Central memory CD8-positive, alpha-beta T cell (primary cell): ENCODE results near the gene CIZ1.

ENCODE experiments used
- ATAC-seq: fragments of 150-1000 bp; cut with Tn5 transposase; replicated peaks from 2 replicates; pipeline ENCODE4 v1.10.0; 2022; ENCODE audit warnings: mild to moderate bottlenecking, moderate FRiP score, moderate number of reproducible peaks; ENCODE audit not compliant: poor library complexity, severe bottlenecking; ENCODE audit errors: extremely low read depth
- DNase-seq, 2 donors: peaks; one replicate each; pipeline ENCODE4 v3.0.0; 2021; ENCODE audit warnings: low spot score in 2 of 2
- H3K27ac Mint-ChIP-seq: one replicate; pipeline ENCODE4 v1.8.0; 2022; ENCODE audit warnings: low read depth, mild to moderate bottlenecking, moderate library complexity, mixed read lengths
- H3K27me3 Mint-ChIP-seq: one replicate; pipeline ENCODE4 v1.8.0; 2022; ENCODE audit warnings: mixed read lengths
- H3K36me3 Mint-ChIP-seq: one replicate; pipeline ENCODE4 v1.8.0; 2022; ENCODE audit warnings: mild to moderate bottlenecking, moderate library complexity, mixed read lengths; ENCODE audit not compliant: insufficient read depth
- H3K4me1 Mint-ChIP-seq: one replicate; pipeline ENCODE4 v1.8.0; 2022; ENCODE audit warnings: mixed read lengths
- H3K4me3 Mint-ChIP-seq: one replicate; pipeline ENCODE4 v1.8.0; 2022; ENCODE audit warnings: mild to moderate bottlenecking, moderate library complexity, mixed read lengths
- H3K9me3 Mint-ChIP-seq: one replicate; pipeline ENCODE4 v1.8.0; 2022; ENCODE audit warnings: mixed read lengths

CIZ1 gene

DNA sequence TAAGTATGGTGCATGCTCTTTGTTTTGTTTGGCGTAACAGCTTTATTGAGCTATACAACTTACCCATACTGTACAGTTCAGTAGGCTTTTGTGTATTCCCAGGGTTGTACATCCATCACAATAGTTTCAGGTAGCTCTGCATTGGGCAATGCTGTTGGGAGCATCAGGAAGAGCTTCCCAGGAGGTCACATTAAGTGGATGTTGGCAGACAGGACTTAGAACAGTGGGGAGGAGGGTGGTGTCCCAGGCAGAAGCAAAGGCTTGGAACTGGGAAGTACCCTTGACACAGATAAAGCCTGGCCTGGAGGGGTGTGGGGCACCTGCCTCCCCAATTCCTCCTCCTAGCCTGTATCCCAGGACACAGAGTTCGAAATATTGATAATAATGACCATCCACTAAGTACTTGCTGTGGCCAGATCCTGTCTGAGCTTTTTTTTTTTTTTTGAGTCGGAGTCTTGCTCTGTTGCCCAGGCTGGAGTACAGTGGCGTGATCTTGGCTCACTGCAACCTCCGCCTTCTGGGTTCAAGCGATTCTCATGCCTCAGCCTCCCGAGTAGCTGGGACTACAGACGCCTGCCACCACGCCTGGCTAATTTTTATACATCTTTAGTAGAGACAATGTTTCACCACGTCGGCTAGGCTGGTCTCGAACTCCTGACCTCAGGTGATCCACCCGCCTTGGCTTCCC lies 30.0 kb downstream of the CIZ1 start:
- H3K27me3 Mint-ChIP-seq: no peaks in the 10 kb centered on the region
- no peak for ATAC-seq
- H3K9me3 Mint-ChIP-seq: no peaks in the 10 kb centered on the region
- H3K36me3 Mint-ChIP-seq: peaks cover 11% of the 10 kb centered on the region
- no peak for DNase-seq
- H3K4me1 Mint-ChIP-seq: peaks cover 23% of the 10 kb centered on the region
- H3K27ac Mint-ChIP-seq: no peak overlapping the region
- peak overlapping the region; percentile 79 for H3K4me3 Mint-ChIP-seq

DNA sequence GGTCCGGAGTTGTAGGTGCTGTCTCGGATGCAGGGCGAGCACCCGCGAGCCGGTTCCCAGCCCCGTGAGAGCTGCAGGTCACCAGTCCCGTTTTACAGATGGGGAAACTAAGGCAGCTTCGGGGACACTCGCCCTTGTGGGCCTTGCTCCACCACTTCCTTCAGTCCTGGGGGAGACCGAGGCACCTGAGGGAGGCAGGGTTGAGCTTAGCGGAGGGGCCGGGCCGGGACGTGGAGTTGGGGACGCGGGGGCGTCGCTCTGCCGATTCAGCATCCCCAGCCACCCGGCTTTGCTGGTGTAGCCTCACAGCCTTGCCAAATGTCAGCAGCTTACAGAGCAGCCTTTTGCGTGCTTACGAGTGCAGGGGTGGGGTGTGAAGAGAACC lies 30.8 kb downstream of the CIZ1 start:
- Mint-ChIP-seq H3K9me3 (no peaks in the 10 kb centered on the region), H3K27me3 (no peaks in the 10 kb centered on the region), H3K27ac (no peak overlapping the region), H3K36me3 (peaks cover 8% of the 10 kb centered on the region), H3K4me3 (peak overlapping the region; percentile 79), H3K4me1 (peaks cover 23% of the 10 kb centered on the region)
- ATAC-seq: peak; percentile 35
- DNase-seq: no peak

DNA sequence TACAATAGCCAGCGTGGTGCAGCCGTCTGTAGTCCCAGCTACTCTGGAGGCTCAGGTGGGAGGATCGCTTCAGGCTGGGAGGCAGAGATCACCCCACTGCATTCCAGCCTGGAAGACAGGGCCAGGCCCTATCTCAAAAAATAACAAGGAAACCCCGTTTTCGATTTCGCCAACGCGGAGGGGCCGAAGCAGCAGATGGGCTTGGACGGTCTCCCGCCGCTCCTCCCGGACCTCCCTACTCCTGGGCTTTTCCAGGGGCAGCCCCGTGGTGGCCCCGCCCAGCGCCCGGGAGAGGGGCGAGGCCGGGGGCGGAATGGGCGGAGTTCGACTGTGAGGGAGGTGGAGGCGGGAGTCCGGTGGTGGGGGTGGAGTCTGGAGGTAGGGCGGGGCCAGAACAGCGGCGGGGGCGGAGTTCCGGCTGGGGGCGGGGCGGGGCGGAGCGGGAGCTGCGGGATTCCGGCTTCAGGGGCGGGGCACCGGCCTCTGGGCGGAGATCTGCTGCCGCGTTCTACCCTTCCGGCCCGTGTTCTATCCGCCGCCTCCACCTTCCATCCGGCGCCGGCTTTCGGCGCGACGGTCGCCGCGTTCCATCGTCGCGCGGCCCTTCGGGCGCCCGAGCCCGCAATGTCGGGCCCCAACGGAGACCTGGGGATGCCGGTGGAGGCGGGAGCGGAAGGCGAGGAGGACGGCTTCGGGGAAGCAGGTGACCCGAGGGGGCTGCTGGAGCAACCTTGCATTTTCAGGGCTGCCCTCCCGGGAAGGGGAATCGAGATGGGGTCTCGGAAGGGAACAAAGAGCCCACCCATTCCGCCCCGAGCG lies 31.4 kb downstream of the CIZ1 start, which contains the start of gene BBLN:
Gene BBLN (plus strand): TSS at position 482 of the 819 bp plus-strand sequence. CDS start 143 bp downstream, at position 625.
- Mint-ChIP-seq H3K4me3 (peak within 1 kb of the TSS; percentile 79), H3K27me3 (no peaks in the 10 kb centered on the region), H3K36me3 (peaks cover 6% of the 10 kb centered on the region), H3K4me1 (peaks cover 23% of the 10 kb centered on the region), H3K27ac (peak within 1 kb of the TSS; percentile 53), H3K9me3 (no peaks in the 10 kb centered on the region)
- DNase-seq (peak; percentile 74 to 84), ATAC-seq (peak; percentile 83)

DNA sequence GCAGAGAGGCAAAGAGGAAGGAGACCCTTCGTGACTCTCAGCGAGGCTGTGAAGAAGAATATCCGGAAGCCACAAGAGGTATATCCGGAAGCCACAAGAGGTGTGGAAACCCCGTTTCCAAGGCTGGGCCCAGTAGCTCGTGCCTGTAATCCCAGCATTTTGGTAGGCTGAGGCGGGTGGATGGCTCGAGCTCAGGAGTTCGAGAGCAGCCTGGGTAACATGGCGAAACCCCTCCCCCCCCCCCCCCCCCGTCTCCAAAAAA lies 31.9 kb downstream of the CIZ1 start:
- Mint-ChIP-seq H3K9me3 (no peaks in the 10 kb centered on the region), H3K4me1 (peaks cover 23% of the 10 kb centered on the region), H3K36me3 (peaks cover 3% of the 10 kb centered on the region), H3K27me3 (no peaks in the 10 kb centered on the region), H3K4me3 (peak overlapping the region; percentile 79), H3K27ac (peak overlapping the region; percentile 53)
- peak; percentile 60 for ATAC-seq
- DNase-seq: peak; percentile 27 to 31

DNA sequence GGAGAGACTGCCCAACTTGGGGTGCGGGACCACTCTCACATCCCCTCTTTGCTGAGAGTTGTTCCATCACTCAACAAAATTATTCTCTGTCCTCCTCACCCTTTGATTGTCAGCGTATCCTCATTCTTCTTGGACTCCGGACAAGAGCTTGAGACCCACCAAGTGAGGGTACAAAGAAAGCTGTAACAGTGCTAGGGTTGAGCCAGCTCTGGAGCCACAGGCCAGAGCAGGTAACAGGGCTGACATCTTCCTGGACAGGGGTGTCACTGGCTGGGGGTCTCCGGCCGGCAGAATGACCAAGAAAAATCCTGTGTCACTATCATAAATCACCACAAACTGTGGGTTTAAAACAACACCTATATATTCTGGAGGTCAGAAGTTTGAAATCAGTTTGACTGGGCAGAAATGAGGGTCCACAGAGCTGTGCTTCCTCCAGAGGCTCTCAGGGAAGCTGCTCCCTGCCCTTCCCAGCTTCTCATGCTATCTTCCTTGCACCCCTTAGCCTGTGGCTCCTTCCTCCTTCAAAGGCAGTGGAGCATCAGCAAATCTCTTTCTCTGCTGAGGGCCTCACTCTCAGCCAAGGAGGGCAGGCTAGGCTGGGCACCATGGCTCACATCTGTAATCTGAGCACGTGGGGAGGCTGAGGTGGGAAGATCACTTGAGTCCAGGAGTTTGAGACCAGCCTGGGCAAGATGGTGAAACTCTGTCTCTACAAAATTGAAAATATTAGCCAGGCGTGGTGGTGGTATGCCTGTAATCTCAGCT lies 35.5 kb downstream of the CIZ1 start:
- peaks cover 1% of the 10 kb centered on the region for H3K36me3 Mint-ChIP-seq
- no peak for DNase-seq
- no peaks in the 10 kb centered on the region for H3K27me3 Mint-ChIP-seq
- no peak overlapping the region for H3K27ac Mint-ChIP-seq
- peaks cover 9% of the 10 kb centered on the region for H3K4me1 Mint-ChIP-seq
- H3K9me3 Mint-ChIP-seq: no peaks in the 10 kb centered on the region
- ATAC-seq: no peak
- H3K4me3 Mint-ChIP-seq: no peak overlapping the region

DNA sequence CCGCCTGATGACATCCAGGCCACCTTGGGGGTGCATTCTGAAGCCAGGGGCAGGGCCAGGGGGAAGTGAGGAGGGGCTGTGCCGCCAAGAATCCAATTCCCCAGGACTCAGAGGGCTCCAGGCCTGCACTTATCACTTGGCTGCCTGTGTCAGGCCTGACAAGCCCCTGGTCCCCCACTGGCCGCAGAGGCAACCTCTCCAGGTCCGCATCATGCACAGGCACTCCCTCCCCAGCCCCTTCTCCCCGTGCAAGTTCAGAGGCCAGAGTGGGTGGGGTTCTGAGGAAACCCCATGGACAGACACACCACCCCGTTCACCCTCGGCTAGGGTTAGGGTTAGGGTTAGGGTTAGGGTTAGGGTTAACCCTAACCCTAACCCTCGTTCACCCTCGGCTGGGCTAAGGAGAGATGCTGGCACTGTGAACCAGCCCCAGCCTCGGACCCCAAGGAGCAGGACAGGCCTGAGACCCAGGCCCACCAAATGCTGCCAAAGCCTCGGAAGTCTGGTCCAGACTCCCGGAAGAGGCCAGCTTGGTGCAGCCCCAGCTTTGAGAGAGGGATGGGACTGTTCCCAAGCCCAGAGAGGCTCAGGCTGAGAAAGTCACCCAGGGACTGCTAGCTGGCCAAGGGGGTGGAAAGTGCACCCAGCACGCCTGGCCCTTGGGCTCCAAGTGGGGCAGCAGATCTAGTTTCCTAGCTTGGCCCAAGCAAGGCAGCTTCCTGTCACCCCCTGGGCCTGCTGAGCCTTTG lies 37.3 kb downstream of the CIZ1 start:
- Mint-ChIP-seq H3K9me3 (no peaks in the 10 kb centered on the region), H3K36me3 (peaks cover 1% of the 10 kb centered on the region), H3K4me3 (no peak overlapping the region), H3K4me1 (peaks cover under 1% of the 10 kb centered on the region), H3K27me3 (no peaks in the 10 kb centered on the region), H3K27ac (no peak overlapping the region)
- DNase-seq (no peak), ATAC-seq (no peak)

DNA sequence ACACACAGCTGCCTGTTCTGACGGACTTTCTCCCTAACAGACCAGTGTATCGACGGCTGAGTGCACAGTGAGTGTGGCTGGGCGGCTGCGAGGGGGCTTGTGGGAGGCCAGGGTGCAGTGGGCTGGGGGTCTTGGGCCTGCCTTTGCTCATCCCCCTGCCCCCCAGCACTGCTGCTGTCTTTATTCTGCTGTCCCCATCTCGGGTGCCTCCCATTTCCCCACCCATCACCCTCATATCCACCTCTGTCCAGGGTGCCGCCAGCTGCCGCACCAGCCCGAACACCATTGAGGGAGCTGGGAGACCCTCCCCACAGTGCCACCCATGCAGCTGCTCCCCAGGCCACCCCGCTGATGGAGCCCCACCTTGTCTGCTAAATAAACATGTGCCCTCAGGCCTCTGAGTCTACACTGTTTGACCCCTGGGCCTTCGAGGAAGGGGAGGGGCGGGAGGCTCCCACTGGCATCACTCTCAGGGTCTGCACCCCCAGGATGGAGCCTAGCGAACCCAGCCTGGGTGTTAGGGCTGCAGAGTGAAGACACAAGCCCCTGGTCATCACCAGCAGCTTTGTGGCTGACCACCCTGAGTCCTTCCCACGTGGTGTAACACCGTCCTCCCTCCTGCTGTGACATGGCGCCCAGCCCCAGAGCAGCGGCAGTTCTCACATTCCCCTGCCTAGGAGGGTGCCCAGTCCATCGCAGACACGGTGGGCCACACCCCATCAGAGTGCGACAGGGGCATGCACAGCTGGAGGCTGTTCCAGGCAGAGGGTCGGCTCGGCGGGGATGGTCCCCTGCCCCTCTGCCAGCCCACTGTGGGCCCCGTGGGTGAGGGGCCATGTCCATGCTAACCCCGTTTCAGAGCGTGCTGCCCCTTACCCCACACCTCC lies 38.1 kb downstream of the CIZ1 start:
- DNase-seq (no peak), ATAC-seq (no peak)
- Mint-ChIP-seq H3K27ac (no peak overlapping the region), H3K27me3 (no peaks in the 10 kb centered on the region), H3K36me3 (peaks cover 1% of the 10 kb centered on the region), H3K4me1 (no peaks in the 10 kb centered on the region), H3K4me3 (no peak overlapping the region), H3K9me3 (no peaks in the 10 kb centered on the region)

DNA sequence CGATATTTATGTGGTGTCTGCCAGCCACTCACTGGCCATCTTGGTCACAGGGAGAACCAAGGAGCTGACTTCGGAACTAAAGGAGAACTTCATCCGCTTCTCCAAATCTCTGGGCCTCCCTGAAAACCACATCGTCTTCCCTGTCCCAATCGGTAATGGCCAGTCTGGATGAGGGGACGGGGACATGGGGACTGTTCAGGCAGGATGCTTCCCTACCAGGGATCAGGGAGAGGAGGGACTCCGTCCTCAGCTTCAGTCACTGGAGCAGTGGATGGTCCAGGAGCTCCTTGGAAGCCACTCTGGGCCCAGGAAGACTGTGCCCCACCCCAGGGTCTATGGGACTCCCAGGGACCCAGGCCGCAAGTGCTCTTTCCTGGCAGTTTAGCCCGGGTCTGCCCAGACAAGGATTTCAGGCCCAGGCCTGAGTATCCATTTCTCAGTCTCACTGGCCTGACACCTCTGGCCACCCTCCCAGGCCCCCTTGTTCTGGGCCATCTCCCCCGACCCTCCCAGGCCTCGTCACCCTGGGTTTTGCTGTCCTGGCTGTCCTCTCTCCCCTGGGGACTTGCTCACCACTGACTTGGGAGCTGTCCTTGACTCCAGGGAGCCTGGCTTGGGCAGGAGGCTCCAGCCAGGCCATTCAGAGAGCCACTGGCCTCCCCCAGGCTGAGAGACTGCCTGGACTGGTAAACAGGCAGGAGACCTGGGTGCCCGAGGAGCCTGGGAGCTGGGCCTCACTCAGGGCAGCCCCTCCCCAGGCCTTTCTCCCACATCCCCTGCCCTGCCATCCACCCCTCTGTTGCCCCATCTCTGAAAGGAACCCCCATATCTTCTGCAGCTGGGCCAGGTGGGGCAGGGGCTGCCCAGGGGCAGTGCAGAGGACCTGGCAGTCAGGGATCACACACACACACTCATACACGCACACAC lies 39.0 kb downstream of the CIZ1 start:
- H3K9me3 Mint-ChIP-seq: no peaks in the 10 kb centered on the region
- ATAC-seq: no peak
- peaks cover 1% of the 10 kb centered on the region for H3K36me3 Mint-ChIP-seq
- DNase-seq: no peak
- no peak overlapping the region for H3K4me3 Mint-ChIP-seq
- H3K4me1 Mint-ChIP-seq: no peaks in the 10 kb centered on the region
- H3K27me3 Mint-ChIP-seq: no peaks in the 10 kb centered on the region
- no peak overlapping the region for H3K27ac Mint-ChIP-seq

DNA sequence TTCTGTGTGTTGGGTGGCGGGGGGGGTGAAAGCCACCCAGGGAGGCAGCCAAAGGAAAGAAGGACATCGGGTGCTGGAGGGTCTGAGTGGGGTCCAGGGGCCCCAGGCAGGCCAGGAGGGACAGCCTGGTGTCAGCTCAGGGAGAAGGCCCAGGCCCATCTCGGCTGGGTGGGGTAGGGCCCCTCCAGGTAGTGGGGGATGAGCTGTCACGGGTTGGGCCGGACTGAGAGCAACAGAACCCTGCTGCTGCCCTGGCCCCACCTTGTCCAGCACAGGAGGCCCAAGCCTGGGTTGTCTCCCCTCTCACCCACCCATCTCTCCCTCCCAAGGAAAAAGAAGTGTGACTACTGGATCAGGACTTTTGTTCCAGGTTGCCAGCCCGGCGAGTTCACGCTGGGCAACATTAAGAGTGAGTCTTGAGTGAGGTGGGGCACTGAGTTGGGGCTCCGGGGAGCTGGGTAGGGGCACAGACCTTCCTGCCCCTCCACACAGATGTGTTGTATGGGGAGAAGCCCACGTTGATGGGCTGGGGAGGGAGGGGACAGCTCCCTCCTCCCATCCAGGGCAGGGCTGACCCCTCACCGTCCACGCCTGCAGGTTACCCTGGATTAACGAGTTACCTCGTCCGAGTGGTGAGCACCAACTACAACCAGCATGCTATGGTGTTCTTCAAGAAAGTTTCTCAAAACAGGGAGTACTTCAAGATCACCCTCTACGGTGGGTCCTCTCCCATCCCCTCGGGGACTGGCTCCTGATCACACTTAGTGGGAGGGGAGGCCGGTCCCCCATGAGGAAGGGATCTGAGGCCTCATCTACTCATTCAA lies 39.9 kb downstream of the CIZ1 start:
- H3K27ac Mint-ChIP-seq: no peak overlapping the region
- no peak overlapping the region for H3K4me3 Mint-ChIP-seq
- no peaks in the 10 kb centered on the region for H3K9me3 Mint-ChIP-seq
- peaks cover 1% of the 10 kb centered on the region for H3K36me3 Mint-ChIP-seq
- H3K27me3 Mint-ChIP-seq: no peaks in the 10 kb centered on the region
- ATAC-seq: no peak
- no peak for DNase-seq
- H3K4me1 Mint-ChIP-seq: no peaks in the 10 kb centered on the region

DNA sequence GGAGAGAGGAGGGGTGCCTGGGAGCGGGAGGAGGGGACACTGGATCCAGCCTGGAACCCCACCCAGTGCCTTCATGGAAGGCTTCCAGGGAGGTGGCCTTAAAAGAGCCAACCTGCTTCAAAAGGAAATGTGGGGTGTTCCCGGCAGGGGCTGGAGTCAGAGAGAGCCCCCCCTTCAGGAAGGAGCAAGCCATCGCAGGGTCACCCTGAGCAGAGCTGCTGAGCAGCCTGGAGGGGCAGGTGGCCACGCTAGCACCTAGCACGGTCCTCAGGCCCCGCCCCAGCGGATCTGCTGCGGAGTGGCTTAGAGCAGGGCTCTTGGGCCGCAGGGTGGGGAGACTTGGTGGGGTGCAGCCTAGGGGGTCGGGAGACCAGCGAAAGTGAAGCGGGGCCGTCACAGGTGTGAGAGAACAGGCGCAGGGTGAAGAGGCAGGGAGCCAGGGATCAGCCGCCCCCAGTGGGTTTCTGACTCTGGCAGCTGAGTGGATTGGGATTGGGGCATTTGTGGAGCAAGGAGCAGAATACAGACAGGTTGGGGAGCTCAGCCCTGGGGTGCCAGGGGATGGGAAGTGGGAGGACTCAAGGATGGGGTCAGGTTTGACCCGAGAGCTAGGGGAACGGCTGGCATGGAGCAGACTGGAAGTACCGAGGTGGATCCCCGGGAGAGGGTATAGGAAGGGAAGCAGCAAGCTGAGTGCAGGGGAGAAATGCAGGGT lies 40.6 kb downstream of the CIZ1 start:
- ATAC-seq (no peak), DNase-seq (no peak)
- no peak overlapping the region for H3K27ac Mint-ChIP-seq
- H3K9me3 Mint-ChIP-seq: no peaks in the 10 kb centered on the region
- no peak overlapping the region for H3K4me3 Mint-ChIP-seq
- H3K27me3 Mint-ChIP-seq: no peaks in the 10 kb centered on the region
- H3K36me3 Mint-ChIP-seq: peaks cover 1% of the 10 kb centered on the region
- H3K4me1 Mint-ChIP-seq: no peaks in the 10 kb centered on the region
